Kidney tubule cell (primary cell): ENCODE measurements around the gene RUSF1.
"Not testable (repeated sequence)": the region's sequence is repeated elsewhere in the genome, so short reads cannot be mapped to it uniquely, and the experiment has no call there.

ENCODE experiments used
- DNase-seq: peaks from one replicate; pipeline ENCODE4 v3.0.0-alpha.2; 2018; ENCODE audit warnings: low spot score

RUSF1 gene

DNA sequence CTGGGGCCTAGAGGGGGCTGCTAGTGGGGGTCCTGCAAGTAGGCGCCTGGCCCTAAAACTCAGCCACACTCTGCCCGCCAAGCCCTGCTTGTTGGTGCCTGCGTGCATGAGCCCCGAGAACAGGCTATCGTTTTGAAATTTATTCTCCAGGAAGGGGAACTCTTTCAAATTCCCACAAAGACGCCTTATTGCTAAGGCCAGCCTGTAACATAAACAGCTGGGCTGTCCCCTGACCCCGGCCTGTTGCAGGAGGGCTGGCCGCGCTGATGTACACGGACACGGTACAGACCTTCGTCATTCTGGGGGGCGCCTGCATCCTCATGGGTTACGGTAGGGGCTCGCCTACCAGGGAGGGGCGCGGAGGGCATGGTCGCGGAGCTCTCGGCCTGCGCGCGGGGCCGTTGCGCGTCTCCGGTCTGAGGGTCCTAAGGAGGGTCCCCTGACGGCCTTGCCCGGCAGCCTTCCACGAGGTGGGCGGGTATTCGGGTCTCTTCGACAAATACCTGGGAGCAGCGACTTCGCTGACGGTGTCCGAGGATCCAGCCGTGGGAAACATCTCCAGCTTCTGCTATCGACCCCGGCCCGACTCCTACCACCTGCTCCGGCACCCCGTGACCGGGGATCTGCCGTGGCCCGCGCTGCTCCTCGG, 21.0 kb downstream of the RUSF1 start:
- no peak for DNase-seq

DNA sequence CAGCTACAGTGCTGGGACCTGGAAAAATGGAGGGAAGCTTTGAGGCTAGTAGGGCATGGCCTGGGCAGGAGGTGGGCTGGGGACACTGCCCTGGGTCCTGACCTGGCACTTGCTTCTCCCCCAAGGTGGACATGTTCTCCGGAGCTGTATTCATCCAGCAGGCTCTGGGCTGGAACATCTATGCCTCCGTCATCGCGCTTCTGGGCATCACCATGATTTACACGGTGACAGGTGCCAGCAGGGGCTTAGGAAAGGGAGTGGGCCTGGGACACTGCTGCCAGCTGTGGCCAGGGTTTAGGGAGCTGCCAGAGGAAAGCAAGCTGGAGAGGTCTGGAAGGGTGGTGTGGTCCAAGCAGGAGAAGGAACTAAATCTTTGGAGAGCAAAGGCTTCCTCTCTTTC, 22.1 kb downstream of the RUSF1 start:
- DNase-seq = no peak

DNA sequence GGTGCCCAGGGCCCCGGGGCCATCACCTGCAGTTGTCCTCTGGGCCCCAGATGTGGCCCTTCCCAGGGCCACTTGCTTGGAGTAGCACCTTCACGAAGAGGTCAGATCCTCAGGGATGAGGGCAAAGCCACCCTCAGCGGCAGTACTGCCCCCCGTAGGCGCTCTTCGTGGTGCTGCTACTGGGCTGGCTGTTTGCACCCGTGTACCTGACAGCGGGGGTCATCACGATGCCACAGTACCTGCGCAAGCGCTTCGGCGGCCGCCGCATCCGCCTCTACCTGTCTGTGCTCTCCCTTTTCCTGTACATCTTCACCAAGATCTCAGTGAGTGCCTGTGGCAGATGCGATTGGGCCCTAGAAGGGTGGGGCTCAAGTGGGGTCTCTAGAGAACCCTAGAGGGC, 22.6 kb downstream of the RUSF1 start:
- DNase-seq = no peak

DNA sequence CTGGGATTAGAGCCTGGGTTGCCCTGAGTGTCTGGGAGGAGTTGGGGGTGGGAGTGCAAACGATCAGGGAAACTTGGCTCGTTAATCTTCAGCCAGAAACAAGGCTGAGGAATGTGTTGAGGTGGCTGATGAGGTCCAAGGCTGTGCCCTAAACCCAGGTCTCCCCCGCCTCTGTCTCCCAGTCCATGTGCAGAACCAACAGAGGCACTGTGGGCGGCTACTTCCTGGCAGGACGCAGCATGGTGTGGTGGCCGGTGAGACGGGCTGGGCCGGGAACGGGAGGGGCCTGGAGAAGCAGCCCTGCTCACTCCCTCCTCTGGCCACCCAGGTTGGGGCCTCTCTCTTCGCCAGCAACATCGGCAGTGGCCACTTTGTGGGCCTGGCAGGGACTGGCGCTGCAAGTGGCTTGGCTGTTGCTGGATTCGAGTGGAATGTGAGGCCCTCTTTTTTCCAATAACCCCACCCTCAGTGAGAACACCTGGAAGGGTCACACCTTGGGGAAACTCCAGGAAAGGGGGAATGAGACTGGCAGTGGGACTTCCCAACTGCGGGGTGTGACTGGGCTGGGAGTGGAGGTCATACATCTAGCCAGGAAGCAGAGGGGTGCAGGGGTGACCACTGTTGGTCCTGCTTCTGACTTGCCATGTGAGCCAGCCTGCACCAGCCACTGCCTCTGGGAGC, 23.6 kb downstream of the RUSF1 start:
- peak; percentile 95 for DNase-seq

DNA sequence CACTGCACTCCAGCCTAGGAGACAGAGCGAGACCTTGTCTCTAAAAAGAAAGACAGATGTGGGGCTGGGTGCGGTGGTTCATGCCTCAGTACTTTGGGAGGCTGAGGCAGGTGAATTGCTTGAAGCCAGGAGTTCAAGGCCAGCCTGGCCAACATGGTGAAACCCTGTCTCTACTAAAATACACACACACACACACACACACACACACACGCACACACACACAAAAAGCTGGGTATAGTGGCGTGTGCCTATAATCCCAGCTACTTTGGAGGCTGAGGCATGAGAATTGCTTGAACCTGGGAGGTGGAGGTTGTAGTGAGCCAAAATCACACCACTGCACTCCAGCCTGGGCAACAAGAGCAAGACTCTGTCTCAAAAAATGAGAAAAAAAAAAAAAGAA, 24.1 kb downstream of the RUSF1 start:
- not testable (repeated sequence) for DNase-seq

DNA sequence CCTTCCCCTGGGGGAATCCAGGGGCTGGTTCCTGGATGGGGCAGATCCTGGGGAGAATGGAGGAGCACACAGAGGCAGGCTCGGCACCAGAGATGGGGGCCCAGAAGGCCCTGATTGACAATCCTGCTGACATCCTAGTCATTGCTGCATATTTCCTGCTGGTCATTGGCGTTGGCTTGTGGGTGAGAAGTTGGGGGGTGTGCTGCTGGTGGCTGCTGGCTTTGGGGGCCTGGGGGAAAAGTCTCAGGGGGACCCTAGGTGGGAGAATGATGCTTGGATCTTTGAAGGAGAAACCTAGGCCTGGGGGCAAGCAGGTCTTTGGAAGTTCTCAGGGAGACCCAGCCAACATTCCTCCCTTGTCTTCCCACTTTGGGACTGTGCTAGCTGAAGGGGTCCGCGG, 25.1 kb downstream of the RUSF1 start, which contains the start of gene SLC5A2:
SLC5A2 (plus strand) TSS at position 43 of the 400 bp plus-strand sequence; CDS start at position 57, 14 bp downstream.
- DNase-seq = no peak

DNA sequence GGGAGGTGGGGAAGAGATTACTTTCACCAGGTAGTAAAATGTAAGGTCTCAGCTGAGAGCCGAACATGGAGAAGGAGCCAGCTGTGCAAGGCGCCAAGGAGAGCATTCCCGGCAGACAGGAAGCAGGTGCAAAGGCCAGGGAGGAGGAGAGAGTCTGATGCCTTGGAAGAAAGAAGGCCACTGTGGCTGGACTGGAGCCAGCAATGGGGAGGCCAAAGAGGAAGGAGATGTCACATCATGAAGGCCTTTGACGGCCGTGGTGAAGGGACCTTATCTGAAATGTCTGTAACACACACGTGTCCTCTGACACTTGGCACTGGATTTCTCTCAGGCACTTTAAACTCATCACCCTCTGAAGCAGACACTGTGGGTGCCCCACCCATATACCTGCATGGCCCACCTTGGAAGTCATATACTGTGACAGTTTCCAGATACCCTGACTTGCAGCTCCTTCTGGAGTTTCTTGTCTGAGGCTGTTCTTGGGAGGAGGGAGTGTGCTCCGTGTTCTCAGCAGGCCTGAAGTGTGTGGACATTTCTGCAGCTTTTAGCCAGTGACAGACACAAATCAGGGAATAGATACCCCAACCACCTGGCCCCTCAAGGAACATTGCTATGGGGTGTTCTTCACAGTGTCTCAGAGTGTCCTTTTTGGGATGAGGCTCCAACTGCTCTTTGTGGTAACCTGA, 27.2 kb downstream of the RUSF1 start:
- DNase-seq = no peak

DNA sequence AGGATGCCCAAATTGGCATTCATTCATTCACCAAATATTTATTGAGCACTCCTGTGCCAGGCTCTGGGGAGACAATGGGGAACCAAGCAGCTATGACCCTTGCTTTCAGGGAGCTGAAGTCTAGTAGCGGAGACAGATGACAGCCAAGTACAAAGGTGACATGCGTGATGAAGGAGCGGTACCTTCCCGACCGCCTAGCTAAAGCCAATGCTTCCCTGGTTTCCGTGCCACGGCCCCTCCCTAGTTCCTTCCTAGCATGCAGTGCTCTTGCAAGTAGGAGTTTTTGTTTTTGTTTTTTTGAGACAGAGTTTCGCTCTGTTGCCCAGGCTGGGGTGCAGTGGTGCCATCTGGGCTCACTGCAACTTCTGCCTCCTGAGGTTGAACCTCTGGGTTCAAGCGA, 28.4 kb downstream of the RUSF1 start:
- DNase-seq = no peak

DNA sequence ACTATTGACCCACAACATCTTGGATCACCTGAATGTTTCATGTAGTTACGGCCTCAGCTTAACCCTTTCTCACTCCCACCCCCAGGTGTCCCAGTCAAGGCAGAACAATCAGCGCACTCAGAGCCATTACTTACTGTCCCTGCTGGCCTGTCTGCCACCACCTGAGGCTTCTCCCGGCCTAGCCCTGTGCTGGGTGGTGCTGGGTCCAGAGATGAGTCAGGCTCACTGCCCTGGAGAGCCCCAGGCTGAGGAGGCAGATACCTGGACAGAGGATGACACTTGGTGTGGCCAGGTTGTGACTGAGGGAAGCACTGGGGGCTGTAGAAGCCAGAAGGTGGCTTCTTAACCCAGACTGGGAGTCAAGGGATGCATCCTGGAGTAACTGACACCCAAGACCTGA, 29.2 kb downstream of the RUSF1 start:
- no peak for DNase-seq

DNA sequence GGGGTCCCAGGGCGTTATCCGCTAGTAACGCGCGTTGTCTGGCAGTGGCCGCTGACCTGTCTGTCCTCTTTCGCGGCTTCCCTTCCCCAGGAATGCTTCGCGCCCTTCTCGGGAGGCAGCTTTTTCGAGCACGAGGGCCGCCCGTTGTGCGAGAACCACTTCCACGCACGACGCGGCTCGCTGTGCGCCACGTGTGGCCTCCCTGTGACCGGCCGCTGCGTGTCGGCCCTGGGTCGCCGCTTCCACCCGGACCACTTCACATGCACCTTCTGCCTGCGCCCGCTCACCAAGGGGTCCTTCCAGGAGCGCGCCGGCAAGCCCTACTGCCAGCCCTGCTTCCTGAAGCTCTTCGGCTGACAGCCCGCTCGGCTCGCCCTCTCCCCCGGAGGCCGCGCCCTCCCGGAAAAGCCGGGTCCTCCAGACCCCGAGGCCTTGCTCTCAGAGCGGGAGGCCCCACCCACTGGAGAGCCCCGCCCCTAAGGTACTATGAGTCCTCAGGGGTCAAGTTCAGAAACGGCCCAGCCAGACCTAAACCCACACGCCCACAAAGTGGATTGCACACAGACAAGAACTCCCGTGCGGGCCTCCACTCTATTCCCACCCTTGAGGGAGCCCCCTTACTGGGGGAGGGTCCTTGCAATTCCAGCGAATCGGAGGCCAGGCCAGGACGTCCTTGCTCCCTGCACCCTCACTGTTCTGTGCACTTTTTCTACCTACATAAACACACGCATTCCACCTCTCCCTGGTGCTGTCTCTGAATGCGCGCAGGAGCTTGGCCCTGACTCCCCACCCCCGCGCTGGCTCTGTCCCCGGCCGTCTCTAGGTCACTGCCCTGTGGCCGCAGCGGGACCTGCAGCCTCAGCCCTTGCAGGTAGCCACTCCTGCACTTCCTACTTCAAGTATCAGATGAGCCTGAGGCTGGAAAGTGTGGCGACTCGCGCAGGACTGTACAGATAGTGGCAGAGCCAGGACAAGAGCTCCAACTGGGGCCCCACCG, 30.7 kb downstream of the RUSF1 start:
- peak; percentile 68 for DNase-seq

DNA sequence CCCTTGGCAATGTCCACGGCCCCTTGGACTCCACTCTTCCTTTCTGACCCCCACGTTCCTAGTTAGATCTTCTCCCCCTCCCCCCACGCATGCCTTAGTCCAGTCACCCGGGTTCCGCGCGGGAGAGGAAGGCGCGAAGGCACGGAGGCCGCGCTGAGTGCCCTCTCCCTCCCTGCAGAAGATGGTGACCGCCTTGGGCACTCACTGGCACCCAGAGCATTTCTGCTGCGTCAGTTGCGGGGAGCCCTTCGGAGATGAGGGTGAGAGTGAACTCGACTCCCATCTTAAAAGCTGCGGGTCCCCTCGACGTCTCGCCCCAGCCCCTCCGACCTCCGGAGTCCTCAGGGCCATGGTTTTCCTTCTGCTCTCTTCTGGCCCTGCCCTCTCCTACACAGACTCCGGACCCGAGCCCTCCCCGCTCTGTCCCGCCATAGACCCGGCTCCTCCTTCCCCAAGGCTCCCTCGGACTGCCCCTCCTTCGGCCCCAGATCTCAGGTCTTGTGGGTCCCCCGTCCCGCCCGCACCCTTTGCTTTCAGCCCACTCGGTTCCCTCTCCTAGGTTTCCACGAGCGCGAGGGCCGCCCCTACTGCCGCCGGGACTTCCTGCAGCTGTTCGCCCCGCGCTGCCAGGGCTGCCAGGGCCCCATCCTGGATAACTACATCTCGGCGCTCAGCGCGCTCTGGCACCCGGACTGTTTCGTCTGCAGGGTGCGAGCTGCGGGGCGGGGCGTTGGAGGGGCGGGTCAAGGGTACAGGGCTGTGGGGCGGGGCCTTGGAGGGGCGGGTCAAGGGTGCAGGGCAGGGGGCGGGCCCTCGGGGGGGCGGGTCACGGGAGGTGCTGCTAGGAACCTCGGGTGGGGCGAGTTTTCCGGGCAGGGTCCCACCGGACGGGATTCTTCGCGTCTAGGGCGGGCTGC, 31.6 kb downstream of the RUSF1 start:
- peak; percentile 70 for DNase-seq

DNA sequence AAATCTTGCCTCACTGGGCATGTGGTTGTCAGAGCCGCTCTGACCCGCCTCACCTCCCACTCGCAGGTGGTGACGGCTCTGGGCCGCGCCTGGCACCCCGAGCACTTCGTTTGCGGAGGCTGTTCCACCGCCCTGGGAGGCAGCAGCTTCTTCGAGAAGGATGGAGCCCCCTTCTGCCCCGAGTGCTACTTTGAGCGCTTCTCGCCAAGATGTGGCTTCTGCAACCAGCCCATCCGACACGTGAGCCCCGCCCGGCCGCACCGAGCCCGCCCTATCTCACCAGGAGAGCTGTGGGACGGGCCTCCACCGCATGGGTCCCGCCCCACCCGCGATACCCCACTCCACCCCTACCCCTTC, 32.3 kb downstream of the RUSF1 start:
- no peak for DNase-seq

DNA sequence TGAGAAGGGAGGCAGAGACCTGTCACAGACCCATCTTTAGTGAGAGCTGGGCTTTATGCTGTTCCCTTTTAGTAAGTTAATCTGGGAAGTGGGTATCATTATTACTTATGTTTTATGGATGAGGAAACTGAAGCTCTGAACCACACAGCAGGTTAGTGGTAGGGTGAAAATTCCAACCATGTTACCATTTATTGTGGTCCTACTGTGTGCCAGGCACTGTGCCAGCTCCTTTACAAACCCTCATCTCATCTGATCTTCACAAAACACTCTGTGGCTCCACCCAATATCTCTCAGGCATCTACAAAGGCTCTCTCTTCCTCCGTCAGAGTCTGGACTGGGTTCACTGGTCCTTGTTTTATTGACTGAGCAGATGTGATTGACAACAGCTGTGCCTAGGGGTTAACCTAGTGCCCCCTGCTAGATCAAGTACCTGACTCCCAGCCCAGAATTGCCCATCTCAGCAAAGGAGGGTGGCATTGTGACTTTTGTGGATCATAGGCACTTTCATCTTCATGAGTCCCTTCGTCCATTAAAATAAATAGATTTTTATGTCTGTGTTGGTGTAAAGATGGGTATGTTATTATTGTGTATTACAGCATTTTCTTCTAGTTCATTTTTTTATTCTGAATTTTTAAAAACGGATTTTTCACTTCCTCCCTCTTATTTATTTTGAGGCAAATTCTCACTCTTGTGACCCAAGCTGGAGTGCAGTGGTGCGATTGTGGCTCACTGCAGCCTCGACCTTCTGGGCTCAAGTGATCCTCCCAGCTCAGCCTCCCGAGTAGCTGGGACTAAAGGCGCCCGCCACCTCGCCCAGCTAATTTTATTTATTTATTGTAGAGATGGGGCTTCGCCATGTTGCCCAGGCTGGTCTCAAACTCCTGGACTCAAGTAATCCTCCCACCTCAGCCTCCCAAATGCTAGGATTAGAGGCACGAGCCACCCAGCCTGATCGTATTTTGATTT, 33.1 kb downstream of the RUSF1 start:
- DNase-seq = no peak

DNA sequence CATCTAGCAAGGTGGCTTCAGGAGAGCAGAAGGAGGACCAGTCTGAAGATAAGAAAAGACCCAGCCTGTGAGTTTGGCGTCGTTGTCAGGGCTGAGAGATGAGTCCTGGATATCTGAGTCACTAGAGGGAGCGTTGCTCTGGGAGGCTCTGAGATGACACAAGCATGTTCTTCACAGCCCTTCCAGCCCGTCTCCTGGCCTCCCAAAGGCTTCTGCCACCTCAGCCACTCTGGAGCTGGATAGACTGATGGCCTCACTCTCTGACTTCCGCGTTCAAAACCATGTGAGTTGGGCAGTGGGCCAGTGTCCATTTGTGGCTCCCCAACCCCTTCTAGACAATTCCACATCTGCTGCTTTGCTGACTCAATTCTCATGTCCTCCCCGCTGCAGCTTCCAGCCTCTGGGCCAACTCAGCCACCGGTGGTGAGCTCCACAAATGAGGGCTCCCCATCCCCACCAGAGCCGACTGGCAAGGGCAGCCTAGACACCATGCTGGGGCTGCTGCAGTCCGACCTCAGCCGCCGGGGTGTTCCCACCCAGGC, 33.9 kb downstream of the RUSF1 start:
- DNase-seq = no peak

DNA sequence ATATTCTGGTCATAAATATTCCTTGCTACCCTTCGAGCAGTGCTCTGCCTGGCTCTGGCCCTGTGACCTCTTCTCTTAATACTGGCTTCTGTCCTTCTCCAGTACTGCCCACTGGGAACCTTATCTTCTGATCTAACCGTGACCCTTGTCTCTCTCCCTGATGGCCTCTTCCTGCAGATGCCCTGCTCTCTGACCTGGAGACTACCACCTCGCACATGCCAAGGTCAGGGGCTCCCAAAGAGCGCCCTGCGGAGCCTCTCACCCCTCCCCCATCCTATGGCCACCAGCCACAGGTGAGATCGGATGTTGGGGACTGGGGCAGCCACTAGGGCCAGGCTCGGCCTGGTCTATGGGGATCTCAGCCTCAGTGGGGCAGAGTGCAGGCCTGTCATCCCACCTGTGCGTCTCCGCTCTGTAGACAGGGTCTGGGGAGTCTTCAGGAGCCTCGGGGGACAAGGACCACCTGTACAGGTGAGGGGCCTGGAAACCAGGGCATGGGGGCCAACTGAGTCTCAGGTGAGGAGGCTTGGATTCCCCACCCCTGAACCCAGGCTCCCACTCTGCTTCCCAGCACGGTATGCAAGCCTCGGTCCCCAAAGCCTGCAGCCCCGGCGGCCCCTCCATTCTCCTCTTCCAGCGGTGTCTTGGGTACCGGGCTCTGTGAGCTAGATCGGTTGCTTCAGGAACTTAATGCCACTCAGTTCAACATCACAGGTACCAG, 34.8 kb downstream of the RUSF1 start:
- DNase-seq = no peak

DNA sequence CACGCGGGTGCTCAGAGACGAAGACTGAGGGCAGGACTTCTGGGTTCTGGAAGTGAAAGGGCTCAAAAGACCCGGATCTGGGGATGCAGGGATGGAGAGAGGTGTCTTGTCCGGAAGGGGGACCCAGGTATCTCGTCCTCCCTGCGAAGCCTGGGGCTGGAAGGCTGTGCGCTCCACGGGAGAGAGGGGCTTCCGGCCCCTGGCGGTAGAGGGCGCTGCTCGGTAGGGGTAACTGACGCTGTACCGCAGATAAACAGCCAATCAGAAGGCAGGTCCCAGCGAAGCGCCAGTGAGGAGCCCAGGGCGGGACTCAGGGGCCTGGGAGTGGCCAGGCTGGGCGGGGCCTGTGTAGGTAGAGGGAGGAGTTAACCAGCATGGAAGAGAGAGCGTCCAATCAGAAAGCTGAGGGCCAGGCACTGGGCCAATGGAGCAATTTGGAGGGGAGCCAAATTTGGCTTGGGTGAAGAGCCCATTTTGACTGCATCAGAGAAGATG, 35.4 kb downstream of the RUSF1 start:
- peak; percentile 89 for DNase-seq

DNA sequence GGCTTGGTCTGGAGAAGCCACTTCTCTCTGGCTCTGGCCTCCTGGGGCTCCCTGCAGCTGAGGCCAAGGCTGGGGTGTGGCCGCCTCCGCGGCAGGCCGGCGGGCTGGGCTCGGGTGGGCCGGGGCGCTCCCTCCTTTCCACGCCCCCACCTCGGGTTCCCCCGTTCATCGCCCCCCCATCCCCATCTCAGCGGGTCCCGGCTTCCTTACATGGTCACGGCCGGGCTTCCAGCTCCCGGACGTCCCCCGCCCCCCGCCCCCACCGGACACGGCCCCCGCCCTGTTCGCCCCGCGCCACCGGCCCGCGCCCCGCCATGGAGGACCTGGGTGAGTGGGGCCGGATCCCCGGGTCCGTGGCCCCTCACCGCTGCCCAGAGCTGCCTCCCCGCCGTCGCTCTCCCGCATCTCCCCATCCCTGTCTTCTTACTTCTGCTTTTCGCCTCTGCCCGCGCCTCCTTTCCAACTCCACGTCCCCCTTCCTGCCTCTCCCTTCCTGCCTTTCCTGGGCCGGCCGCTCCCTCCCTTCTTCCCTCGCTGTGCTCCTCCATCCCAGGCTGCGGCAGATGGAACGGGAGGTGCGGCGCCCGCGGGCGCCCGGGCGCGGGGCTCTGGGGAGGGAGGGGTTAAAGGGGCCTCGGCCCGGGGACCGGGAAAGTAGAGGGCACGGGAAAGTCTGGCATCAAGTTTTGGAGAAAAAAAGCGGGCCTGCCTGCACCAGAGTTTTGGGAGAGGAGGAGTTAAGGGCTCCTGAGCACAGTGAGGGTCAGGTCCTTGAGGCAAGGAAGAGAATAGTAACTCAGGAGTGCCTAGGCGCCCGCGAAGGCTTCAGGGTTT, 36.1 kb downstream of the RUSF1 start, which contains the start of gene TGFB1I1:
TGFB1I1 (plus strand) TSS at position 278 of the 834 bp plus-strand sequence; CDS start at position 315, 37 bp downstream.
- DNase-seq = peak; percentile 55
